Fibroblast of lung (primary cell): ENCODE data around the gene KRT71. TPM values are rescaled to one million over a fixed set of nuclear protein-coding genes. Genes with fewer than 3 reads are reported as not detected.

Experiments used
- DNase-seq, 2 donors: peaks; one replicate each; pipeline versions ENCODE4 v3.0.0 to v3.0.0-alpha.2; 2010; ENCODE audit warnings: low read depth in 2 of 2
- H2AFZ ChIP-seq: 2 replicates; pipeline ENCODE4 v1.5.1; 2012; ENCODE audit warnings: low read length, control low read depth, inconsistent platforms
- H3K27ac ChIP-seq: 2 replicates; pipeline ENCODE4 v1.5.1; 2011; ENCODE audit warnings: low read length, control low read depth; ENCODE audit not compliant: insufficient read depth
- H3K27me3 ChIP-seq: 2 replicates; pipeline ENCODE4 v1.5.1; 2011; ENCODE audit warnings: mild to moderate bottlenecking, low read length; ENCODE audit not compliant: control insufficient read depth, insufficient read depth
- H3K36me3 ChIP-seq: 2 replicates; pipeline ENCODE4 v1.5.1; 2011; ENCODE audit warnings: low read length; ENCODE audit not compliant: control insufficient read depth, insufficient read depth
- H3K4me1 ChIP-seq: 2 replicates; pipeline ENCODE4 v1.5.1; 2011; ENCODE audit warnings: low read length; ENCODE audit not compliant: control insufficient read depth, insufficient read depth; ENCODE audit errors: extremely low read depth
- H3K4me2 ChIP-seq: 2 replicates; pipeline ENCODE4 v1.5.1; 2011; ENCODE audit warnings: low read length, control low read depth; ENCODE audit not compliant: insufficient read depth; ENCODE audit errors: extremely low read depth
- H3K4me3 ChIP-seq, 4 experiments: fragments of 200-600 bp in 1 of 4; sonication (generic) in 1 of 4; replicated peaks in 1 of 4; 2 replicates each; pipeline ENCODE4 v1.5.1; 2011 to 2016; ENCODE audit warnings: low read length in 4 of 4, low read depth in 3 of 4, mild to moderate bottlenecking in 3 of 4, control low read depth in 2 of 4, inconsistent platforms in 1 of 4, mixed read lengths in 1 of 4; ENCODE audit not compliant: insufficient read depth in 1 of 4; ENCODE audit errors: control extremely low read depth in 1 of 4
- H3K79me2 ChIP-seq: 2 replicates; pipeline ENCODE4 v1.5.1; 2012; ENCODE audit warnings: mild to moderate bottlenecking, low read length, inconsistent platforms; ENCODE audit not compliant: control insufficient read depth, insufficient read depth
- H3K9ac ChIP-seq: 2 replicates; pipeline ENCODE4 v1.5.1; 2011; ENCODE audit warnings: mild to moderate bottlenecking, low read length, control low read depth; ENCODE audit not compliant: insufficient read depth
- H3K9me3 ChIP-seq: 2 replicates; pipeline ENCODE4 v1.5.1; 2012; ENCODE audit warnings: low read depth, low read length; ENCODE audit not compliant: control insufficient read depth, insufficient read depth
- H4K20me1 ChIP-seq: 2 replicates; pipeline ENCODE4 v1.5.1; 2011; ENCODE audit warnings: low read length; ENCODE audit not compliant: control insufficient read depth, insufficient read depth; ENCODE audit errors: extremely low read depth
- EZH2 ChIP-seq: IDR thresholded peaks from 2 replicates; pipeline ENCODE4 v1.5.1; 2012; ENCODE audit warnings: low read length, control low read depth, mild to moderate bottlenecking; ENCODE audit errors: missing control alignments
- polyA plus RNA-seq, 2 donors: library from polyadenylated mRNA; depleted of rRNA in 1 of 2; stranded (reverse) in 1 of 2; unstranded in 1 of 2; fragments of >200 nt; gene quantifications; 2 replicates each; pipeline ENCODE4 v1.2.1, GENCODE V29; 2011 to 2012; ENCODE audit warnings: missing spikeins in 1 of 2
- total RNA-seq: library from RNA; depleted of rRNA; stranded (reverse); fragments of >200 nt; gene quantifications from 2 replicates; pipeline ENCODE4 v1.2.1, GENCODE V29; 2014
- TF ChIP-seq, protein P1 (sequence below), 2 donors: IDR thresholded peaks in 1 of 2; conservative IDR thresholded peaks in 1 of 2; 1 replicate in 1 of 2; 2 replicates in 1 of 2; pipeline ENCODE4 v1.5.1; 2011 to 2012; ENCODE audit warnings: low read length in 2 of 2, control low read depth in 1 of 2, inconsistent platforms in 1 of 2, low read depth in 1 of 2, mild to moderate bottlenecking in 1 of 2

The KRT71 gene
- total and polyA plus RNA-seq, 2 donors (not counting 1 experiment from before 2014, with no cell fraction given), result not detected

DNA sequence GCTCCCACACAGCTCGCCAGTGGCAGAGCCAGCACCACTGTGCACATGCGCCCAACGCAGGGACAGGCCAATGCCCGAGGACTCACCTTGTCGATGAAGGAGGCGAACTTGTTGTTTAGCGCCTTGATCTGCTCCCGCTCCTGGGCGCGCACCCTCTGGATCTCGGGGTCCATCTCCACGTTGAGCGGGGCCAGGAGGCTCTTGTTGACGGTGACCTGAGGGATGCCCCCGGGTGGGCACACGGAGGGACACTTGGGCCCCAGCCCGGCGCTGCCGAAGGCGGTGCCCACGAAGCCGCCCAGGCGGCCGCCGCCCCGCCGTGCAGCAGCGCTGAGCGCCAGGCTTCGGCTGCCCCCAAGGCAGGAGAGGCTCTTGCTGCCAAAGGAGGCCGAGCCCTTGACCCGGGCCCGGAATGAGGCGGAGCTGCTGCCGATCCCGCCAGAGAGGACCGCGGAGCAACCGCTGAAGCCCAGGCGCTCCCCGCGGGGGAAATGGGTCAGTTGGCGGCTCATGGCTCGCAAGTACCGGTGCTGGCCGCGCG is 48.1 kb upstream of the KRT71 start, which contains the start of gene KRT72:
Gene KRT72 (minus strand): TSS at position 523 of the 541 bp plus-strand sequence. CDS start 11 bp downstream, at position 512.
- H3K27me3 ChIP-seq, result peaks cover 15% of the 10 kb centered on the region

DNA sequence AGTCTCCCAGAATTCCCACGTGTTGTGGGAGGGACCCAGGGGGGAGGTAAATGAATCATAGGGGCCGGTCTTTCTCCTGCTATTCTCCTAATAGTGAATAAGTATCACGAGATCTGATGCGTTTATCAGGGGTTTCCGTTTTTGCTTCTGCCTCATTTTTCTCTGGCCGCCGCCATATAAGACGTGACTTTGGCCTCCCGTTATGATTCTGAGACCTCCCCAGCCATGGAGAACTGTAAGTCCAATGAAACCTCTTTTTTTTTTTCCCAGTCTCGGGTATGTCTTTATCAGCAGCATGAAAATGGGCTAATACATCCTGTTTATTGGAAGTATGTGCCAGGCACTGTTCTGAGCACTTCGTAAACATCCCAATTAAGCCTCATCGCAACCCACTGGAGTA is 47.5 kb upstream of the KRT71 start:
- no peak overlapping the region for H2AFZ ChIP-seq
- H4K20me1 ChIP-seq, result no peaks in the 10 kb centered on the region
- H3K4me2 ChIP-seq, result no peak overlapping the region
- H3K27me3 ChIP-seq, result peaks cover 15% of the 10 kb centered on the region
- no peak overlapping the region for H3K9ac ChIP-seq
- no peaks in the 10 kb centered on the region for H3K36me3 ChIP-seq
- H3K27ac ChIP-seq, result no peak overlapping the region
- H3K79me2 ChIP-seq, result no peaks in the 10 kb centered on the region
- H3K4me3 ChIP-seq, result no peak overlapping the region
- TF ChIP-seq, protein P1, sequence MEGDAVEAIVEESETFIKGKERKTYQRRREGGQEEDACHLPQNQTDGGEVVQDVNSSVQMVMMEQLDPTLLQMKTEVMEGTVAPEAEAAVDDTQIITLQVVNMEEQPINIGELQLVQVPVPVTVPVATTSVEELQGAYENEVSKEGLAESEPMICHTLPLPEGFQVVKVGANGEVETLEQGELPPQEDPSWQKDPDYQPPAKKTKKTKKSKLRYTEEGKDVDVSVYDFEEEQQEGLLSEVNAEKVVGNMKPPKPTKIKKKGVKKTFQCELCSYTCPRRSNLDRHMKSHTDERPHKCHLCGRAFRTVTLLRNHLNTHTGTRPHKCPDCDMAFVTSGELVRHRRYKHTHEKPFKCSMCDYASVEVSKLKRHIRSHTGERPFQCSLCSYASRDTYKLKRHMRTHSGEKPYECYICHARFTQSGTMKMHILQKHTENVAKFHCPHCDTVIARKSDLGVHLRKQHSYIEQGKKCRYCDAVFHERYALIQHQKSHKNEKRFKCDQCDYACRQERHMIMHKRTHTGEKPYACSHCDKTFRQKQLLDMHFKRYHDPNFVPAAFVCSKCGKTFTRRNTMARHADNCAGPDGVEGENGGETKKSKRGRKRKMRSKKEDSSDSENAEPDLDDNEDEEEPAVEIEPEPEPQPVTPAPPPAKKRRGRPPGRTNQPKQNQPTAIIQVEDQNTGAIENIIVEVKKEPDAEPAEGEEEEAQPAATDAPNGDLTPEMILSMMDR (conservative IDR thresholded peaks at IDR 0.05 in 1 of 2, IDR thresholded peaks at IDR 0.05 in 1 of 2; ENCODE audit: low read depth in 1 of 2, low read length in 2 of 2), result no peak
- TF ChIP-seq EZH2, result no peak
- no peak for DNase-seq
- no peaks in the 10 kb centered on the region for H3K9me3 ChIP-seq
- no peaks in the 10 kb centered on the region for H3K4me1 ChIP-seq

More for the DNA sequence above, 48.1 kb upstream of the KRT71 start, which contains the start of gene KRT72:
- no peaks in the 10 kb centered on the region for H3K79me2 ChIP-seq
- no peak within 1 kb of the TSS for H3K4me3 ChIP-seq
- no peaks in the 10 kb centered on the region for H3K36me3 ChIP-seq
- H3K4me2 ChIP-seq, result no peak within 1 kb of the TSS
- no peaks in the 10 kb centered on the region for H3K4me1 ChIP-seq
- H3K9me3 ChIP-seq, result no peaks in the 10 kb centered on the region
- no peaks in the 10 kb centered on the region for H4K20me1 ChIP-seq
- DNase-seq, result no peak
- TF ChIP-seq, protein P1 (conservative IDR thresholded peaks at IDR 0.05 in 1 of 2, IDR thresholded peaks at IDR 0.05 in 1 of 2; ENCODE audit: low read depth in 1 of 2, low read length in 2 of 2), result no peak
- TF ChIP-seq EZH2, result no peak
- no peak within 1 kb of the TSS for H3K9ac ChIP-seq
- no peak within 1 kb of the TSS for H3K27ac ChIP-seq
- H2AFZ ChIP-seq, result no peak within 1 kb of the TSS

DNA sequence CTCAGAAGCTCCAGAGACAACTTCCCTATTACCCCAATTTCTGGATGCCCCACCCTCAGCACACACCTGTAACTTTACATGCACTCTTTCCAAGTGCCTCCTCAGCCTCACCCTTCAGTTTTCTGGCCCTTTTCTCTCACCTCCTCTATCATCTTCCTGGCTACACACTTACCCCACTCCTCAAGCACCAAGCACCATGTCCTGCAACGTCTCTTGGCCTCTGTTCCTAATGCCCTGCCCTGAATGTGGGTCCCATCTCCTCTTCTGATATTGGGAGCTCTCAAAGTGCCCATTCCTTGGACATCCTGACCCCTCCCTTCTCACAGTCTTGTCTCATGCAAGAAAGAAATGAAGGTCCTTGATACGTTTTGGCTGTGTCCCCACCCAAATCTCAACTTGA is 47.1 kb upstream of the KRT71 start:
- Histone ChIP-seq H3K4me1 (no peaks in the 10 kb centered on the region), H2AFZ (no peak overlapping the region), H3K27ac (no peak overlapping the region), H3K27me3 (peaks cover 15% of the 10 kb centered on the region), H3K9ac (no peak overlapping the region), H3K79me2 (no peaks in the 10 kb centered on the region), H4K20me1 (no peaks in the 10 kb centered on the region), H3K36me3 (no peaks in the 10 kb centered on the region), H3K4me2 (no peak overlapping the region), H3K9me3 (no peaks in the 10 kb centered on the region), H3K4me3 (no peak overlapping the region)
- no peak for DNase-seq
- no peak for TF ChIP-seq EZH2
- TF ChIP-seq, protein P1 (conservative IDR thresholded peaks at IDR 0.05 in 1 of 2, IDR thresholded peaks at IDR 0.05 in 1 of 2; ENCODE audit: low read depth in 1 of 2, low read length in 2 of 2), result no peak
